HepG2 (cell line): ENCODE measurements around the gene SNX9. TPM values are rescaled to one million over a fixed set of nuclear protein-coding genes. Genes with fewer than 3 reads are reported as not detected.

Experiments used
- ATAC-seq: fragments of 200-7000 bp; cut with Tn5 transposase; 3 replicates; pipeline ENCODE4 v1.9.1; 2020; ENCODE audit warnings: mild to moderate bottlenecking, moderate library complexity
- BruUV-seq: library from RNA; stranded (reverse); fragments of 400-500 nt; replicated peaks from 2 replicates; lab custom pipeline; 2021; lab: Mats Ljungman, UMichigan
- CTCF ChIA-PET: fragments of 300-600 bp; formaldehyde crosslinking; extraction: SDS; loops from one replicate; lab custom pipeline; 2021; ENCODE audit warnings: low total read pairs, inconsistent platforms, low intra/inter-chr PET ratio; lab: Yijun Ruan, JAX
- POLR2A ChIA-PET: fragments of 350-600 bp; sonication (Branson Sonifier 250); formaldehyde crosslinking; loops from one replicate; lab custom pipeline; 2020; ENCODE audit warnings: antibody characterized with exemption, inconsistent platforms; lab: Yijun Ruan, JAX
- DNase-seq: peaks from one replicate; pipeline ENCODE4 v3.0.0-alpha.2; 2015; ENCODE audit warnings: low spot score
- FAIRE-seq: peaks from 3 replicates; lab custom pipeline; 2011; peaks lifted over from hg19 to GRCh38; lab: Jason Lieb, UNC
- H2AFZ ChIP-seq: one replicate; pipeline ENCODE4 v1.6.1; 2011; ENCODE audit warnings: low read length, inconsistent platforms
- H3K27ac ChIP-seq: fragments of 300-600 bp; 3 replicates; pipeline ENCODE4 v1.8.0; 2011; ENCODE audit warnings: mixed run types, mild to moderate bottlenecking, mixed read lengths, low read length, inconsistent platforms; ENCODE audit not compliant: insufficient read depth; ENCODE audit errors: extremely low read length
- H3K27me3 ChIP-seq, 2 experiments: fragments of 200-600 bp in 1 of 2; 2 replicates in 1 of 2; 3 replicates in 1 of 2; pipeline versions ENCODE4 v1.6.0 to v1.8.0; 2011; ENCODE audit warnings: low read length in 2 of 2, mild to moderate bottlenecking in 2 of 2, moderate library complexity in 2 of 2, inconsistent platforms in 1 of 2; ENCODE audit not compliant: insufficient read depth in 2 of 2, control insufficient read depth in 1 of 2
- H3K36me3 ChIP-seq, 2 experiments: fragments of 200-600 bp in 1 of 2; replicated peaks in 1 of 2; 2 replicates in 1 of 2; 3 replicates in 1 of 2; pipeline versions ENCODE4 v1.5.1 to v1.8.0; 2011; ENCODE audit warnings: low read length in 2 of 2, inconsistent platforms in 1 of 2; ENCODE audit not compliant: insufficient read depth in 2 of 2, control insufficient read depth in 1 of 2
- H3K4me1 ChIP-seq: 2 replicates; pipeline ENCODE4 v1.5.1; 2012; ENCODE audit warnings: low read length, inconsistent platforms; ENCODE audit not compliant: insufficient read depth
- H3K4me2 ChIP-seq: 2 replicates; pipeline ENCODE4 v1.6.0; 2011; ENCODE audit warnings: low read depth, low read length, inconsistent platforms
- H3K4me3 ChIP-seq, 3 experiments: fragments of 200-600 bp in 1 of 3; sonication (generic), shearing (Covaris generic) in 1 of 3; replicated peaks in 1 of 3; 2 replicates each; pipeline ENCODE4 v1.5.1; 2011 to 2016; ENCODE audit warnings: low read length in 3 of 3, inconsistent platforms in 2 of 3, low read depth in 2 of 3, mild to moderate bottlenecking in 2 of 3, control low read depth in 1 of 3, mixed read lengths in 1 of 3; ENCODE audit not compliant: insufficient read depth in 1 of 3
- H3K79me2 ChIP-seq: one replicate; pipeline ENCODE4 v1.6.1; 2011; ENCODE audit warnings: low read length, inconsistent platforms; ENCODE audit not compliant: insufficient read depth
- H3K9ac ChIP-seq: 2 replicates; pipeline ENCODE4 v1.6.0; 2011; ENCODE audit warnings: mild to moderate bottlenecking, low read depth, low read length, inconsistent platforms; ENCODE audit not compliant: insufficient read depth
- H3K9me3 ChIP-seq: 2 replicates; pipeline ENCODE4 v1.5.1; 2012; ENCODE audit warnings: mild to moderate bottlenecking, low read length
- H4K20me1 ChIP-seq: 2 replicates; pipeline ENCODE4 v1.6.0; 2011; ENCODE audit warnings: inconsistent platforms, mild to moderate bottlenecking, low read length, moderate library complexity; ENCODE audit not compliant: insufficient read depth
- ERF ChIP-seq: IDR thresholded peaks from 2 replicates; pipeline ENCODE4 v1.6.1; 2018; ENCODE audit warnings: missing biosample characterization, missing genetic modification reagents
- MAF1 ChIP-seq: sonication (generic); formaldehyde crosslinking; IDR thresholded peaks from 2 replicates; pipeline ENCODE4 v1.5.0; 2020; ENCODE audit warnings: missing genetic modification reagents, borderline replicate concordance
- ZNF138 ChIP-seq: sonication (generic); formaldehyde crosslinking; IDR thresholded peaks from 2 replicates; pipeline ENCODE4 v1.5.0; 2020; ENCODE audit warnings: mild to moderate bottlenecking, low read depth, missing genetic modification reagents
- ZNF20 ChIP-seq: sonication (generic); formaldehyde crosslinking; IDR thresholded peaks from 2 replicates; pipeline ENCODE4 v1.4.0; 2020; ENCODE audit warnings: mild to moderate bottlenecking, moderate library complexity, missing genetic modification reagents
- ZNF441 ChIP-seq: sonication (generic); formaldehyde crosslinking; IDR thresholded peaks from 2 replicates; pipeline ENCODE4 v1.7.0; 2021; ENCODE audit warnings: missing genetic modification reagents, borderline replicate concordance
- ZNF687 ChIP-seq: sonication (generic); formaldehyde crosslinking; IDR thresholded peaks from 2 replicates; pipeline ENCODE4 v1.5.1; 2020; ENCODE audit warnings: mild to moderate bottlenecking, missing genetic modification reagents, moderate library complexity
- ZNF775 ChIP-seq: sonication (generic); formaldehyde crosslinking; IDR thresholded peaks from 2 replicates; pipeline ENCODE4 v1.4.0; 2020; ENCODE audit warnings: missing genetic modification reagents, mild to moderate bottlenecking, moderate library complexity, borderline replicate concordance
- ZNF776 ChIP-seq: sonication (generic); formaldehyde crosslinking; IDR thresholded peaks from 2 replicates; pipeline ENCODE4 v1.4.0; 2020; ENCODE audit warnings: mild to moderate bottlenecking, missing genetic modification reagents
- ZXDC ChIP-seq: sonication (generic); formaldehyde crosslinking; IDR thresholded peaks from 2 replicates; pipeline ENCODE4 v1.5.0; 2020; ENCODE audit warnings: mild to moderate bottlenecking, missing genetic modification reagents
- ZZZ3 ChIP-seq: sonication (generic); formaldehyde crosslinking; IDR thresholded peaks from 2 replicates; pipeline ENCODE4 v1.4.0; 2020; ENCODE audit warnings: missing genetic modification reagents, mild to moderate bottlenecking, borderline replicate concordance
- WGBS: methylation state at CpG from one replicate; pipeline ENCODE4 v1.1.6; 2017; ENCODE audit warnings: low lambda C conversion rate; 5-methylcytosine and 5-hydroxymethylcytosine counted together
- in situ Hi-C: cut with HindIII; loops from 2 replicates; pipeline ENCODE4 v1.10.0; 2017; ENCODE audit warnings: low pct_unique_long_range_greater_than_20kb; ENCODE audit not compliant: extremely low pct_ligation_motif_present
- intact Hi-C: fragments of 100-400 bp; cut with micrococcal nuclease; formaldehyde crosslinking; loops from one replicate; pipeline ENCODE4 v1.10.0; 2022; ENCODE audit not compliant: unreplicated experiment
- polyA plus RNA-seq, 8 experiments: library from polyadenylated mRNA; depleted of rRNA in 3 of 8; stranded (reverse) in 7 of 8; unstranded in 1 of 8; fragments of >200 nt; fragmentation: Illumina TruSeq in 4 of 8; extraction: Trizol in 4 of 8; gene quantifications; 2 replicates each; pipeline versions ENCODE4 v1.2.1 to v1.2.3, GENCODE V29; 2011 to 2016; ENCODE audit warnings: low read depth in 4 of 8, missing spikeins in 1 of 8, mixed read lengths in 1 of 8; ENCODE audit not compliant: insufficient read depth in 1 of 8
- total RNA-seq, 5 experiments: library from RNA; depleted of rRNA; stranded (reverse); fragments of >200 nt; fragmentation: Illumina TruSeq; extraction: Trizol; gene quantifications; 2 replicates each; pipeline ENCODE4 v1.2.3, GENCODE V29; 2016; ENCODE audit warnings: low read depth in 1 of 5
- TF ChIP-seq, protein P1 (sequence below): sonication (generic); formaldehyde crosslinking; conservative IDR thresholded peaks from 2 replicates; pipeline ENCODE4 v1.8.1; 2023; ENCODE audit warnings: missing genetic modification reagents
- TF ChIP-seq, protein P2 (sequence below): fragments of 450-650 bp; IDR thresholded peaks from 2 replicates; pipeline ENCODE4 v1.6.1; 2016

The SNX9 gene
- total and polyA plus RNA-seq, 2 of the 13 experiments (the other 11 are each of a cell fraction or from before 2014, with no cell fraction given), result 21.9 to 36.0 TPM

- Histone ChIP-seq H3K36me3 (no peaks in the 10 kb centered on the region), H3K27ac (no peak overlapping the region), H2AFZ (no peak overlapping the region), H3K9me3 (no peaks in the 10 kb centered on the region), H3K27me3 (peaks cover 6 to 13% of the 10 kb centered on the region in 2 experiments; a peak in 4 of 5 replicates), H3K79me2 (peaks cover 1% of the 10 kb centered on the region), H4K20me1 (no peaks in the 10 kb centered on the region), H3K4me1 (peaks cover 81% of the 10 kb centered on the region), H3K9ac (no peak overlapping the region), H3K4me3 (peak overlapping the region in 1 of 3 experiments; percentile 29; a peak in 1 of 6 replicates), H3K4me2 (peak overlapping the region; percentile 59)
- no peak for ATAC-seq
- intact Hi-C loops, result no loop called here
- 49% methylated on average over 10 of the region's 10 CpGs for WGBS
- ChIA-PET CTCF (no interaction called here), POLR2A (interaction anchor here (1.2 to 16.1 kb wide), 3 partner anchors 9 to 35 kb away, joined by 4 to 345 read pairs (median 22); no protein-coding TSS in a partner anchor)
- in situ Hi-C loops, result no loop called here
- BruUV-seq, result no TSS peak
- DNase-seq, result no peak
- no peak for FAIRE-seq
- TF ChIP-seq ZNF776 (CRISPR knock-in tag), result 0 out of 2 replicates have a peak, but pooled peaks have one; percentile 42
- TF ChIP-seq ZNF687 (CRISPR knock-in tag), result 0 out of 2 replicates have a peak, but pooled peaks have one; percentile 24
- no peak for TF ChIP-seq ERF (CRISPR knock-in tag)
- no peak for TF ChIP-seq ZNF775 (CRISPR knock-in tag)
- TF ChIP-seq ZXDC (CRISPR knock-in tag), result peak; percentile 69; the same call in 1 of the 2 replicates
- TF ChIP-seq, protein P1, sequence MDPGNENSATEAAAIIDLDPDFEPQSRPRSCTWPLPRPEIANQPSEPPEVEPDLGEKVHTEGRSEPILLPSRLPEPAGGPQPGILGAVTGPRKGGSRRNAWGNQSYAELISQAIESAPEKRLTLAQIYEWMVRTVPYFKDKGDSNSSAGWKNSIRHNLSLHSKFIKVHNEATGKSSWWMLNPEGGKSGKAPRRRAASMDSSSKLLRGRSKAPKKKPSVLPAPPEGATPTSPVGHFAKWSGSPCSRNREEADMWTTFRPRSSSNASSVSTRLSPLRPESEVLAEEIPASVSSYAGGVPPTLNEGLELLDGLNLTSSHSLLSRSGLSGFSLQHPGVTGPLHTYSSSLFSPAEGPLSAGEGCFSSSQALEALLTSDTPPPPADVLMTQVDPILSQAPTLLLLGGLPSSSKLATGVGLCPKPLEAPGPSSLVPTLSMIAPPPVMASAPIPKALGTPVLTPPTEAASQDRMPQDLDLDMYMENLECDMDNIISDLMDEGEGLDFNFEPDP (CRISPR knock-in tag), result no peak
- no peak for TF ChIP-seq ZNF138 (CRISPR knock-in tag)
- no peak for TF ChIP-seq ZNF441
- TF ChIP-seq MAF1 (CRISPR knock-in tag), result no peak
- TF ChIP-seq ZNF20 (CRISPR knock-in tag), result no peak
- 0 out of 2 replicates have a peak, but pooled peaks have one; percentile 47 for TF ChIP-seq ZZZ3 (CRISPR knock-in tag)
- TF ChIP-seq, protein P2, sequence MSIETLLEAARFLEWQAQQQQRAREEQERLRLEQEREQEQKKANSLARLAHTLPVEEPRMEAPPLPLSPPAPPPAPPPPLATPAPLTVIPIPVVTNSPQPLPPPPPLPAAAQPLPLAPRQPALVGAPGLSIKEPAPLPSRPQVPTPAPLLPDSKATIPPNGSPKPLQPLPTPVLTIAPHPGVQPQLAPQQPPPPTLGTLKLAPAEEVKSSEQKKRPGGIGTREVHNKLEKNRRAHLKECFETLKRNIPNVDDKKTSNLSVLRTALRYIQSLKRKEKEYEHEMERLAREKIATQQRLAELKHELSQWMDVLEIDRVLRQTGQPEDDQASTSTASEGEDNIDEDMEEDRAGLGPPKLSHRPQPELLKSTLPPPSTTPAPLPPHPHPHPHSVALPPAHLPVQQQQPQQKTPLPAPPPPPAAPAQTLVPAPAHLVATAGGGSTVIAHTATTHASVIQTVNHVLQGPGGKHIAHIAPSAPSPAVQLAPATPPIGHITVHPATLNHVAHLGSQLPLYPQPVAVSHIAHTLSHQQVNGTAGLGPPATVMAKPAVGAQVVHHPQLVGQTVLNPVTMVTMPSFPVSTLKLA, result peak; percentile 24; the same call in 1 of the 2 replicates
Observed at GRCh38 chr6:157977176-157977804, 154.2 kb downstream of the SNX9 start.
